Measurements from ENCODE around the gene KCNH8. TPM values are rescaled to one million over a fixed set of nuclear protein-coding genes. Genes with fewer than 3 reads are reported as not detected.
"Not testable (repeated sequence)": the region's sequence is repeated elsewhere in the genome, so short reads cannot be mapped to it uniquely, and the experiment has no call there.

Gene KCNH8
- total RNA-seq, 1 donor from 2014 or later: 1.5 TPM

DNA sequence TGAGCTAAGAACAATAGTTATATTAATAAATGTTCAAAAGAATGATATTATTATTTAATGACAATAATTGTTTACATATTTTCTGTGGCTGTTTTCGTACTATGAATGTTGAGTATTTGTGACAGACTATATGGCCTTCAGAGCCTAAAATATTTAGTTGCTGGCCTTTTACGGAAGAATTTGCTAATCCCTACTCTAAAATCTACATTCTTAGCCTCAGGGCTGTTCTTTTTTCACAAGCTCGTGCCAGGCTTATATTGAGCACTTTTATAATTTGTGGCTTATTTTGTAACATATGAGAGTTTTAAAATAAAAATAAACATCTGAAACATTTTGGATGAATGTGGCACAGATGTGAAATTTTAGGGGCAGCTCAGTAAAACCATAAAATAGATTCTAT is 79.9 kb downstream of the KCNH8 start:
- Mint-ChIP-seq H3K4me3 (no peak overlapping the region), H3K4me1 (peaks cover 17% of the 10 kb centered on the region), H3K9me3 (peaks cover 5% of the 10 kb centered on the region), H3K27ac (no peak overlapping the region), H3K27me3 (no peaks in the 10 kb centered on the region), H3K36me3 (ENCODE audit: low read depth) (peaks cover 4% of the 10 kb centered on the region)
- DNase-seq (no peak), ATAC-seq (ENCODE audit: low read depth) (no peak)
- intact Hi-C loops (cut with micrococcal nuclease): no loop called here
- ChIA-PET CTCF (interaction anchor here (1.7 to 3.1 kb wide), 2 partner anchors 119 to 314 kb away, joined by 5 to 11 read pairs; no protein-coding TSS in a partner anchor), POLR2A (no interaction called here)
- TF ChIP-seq, protein P1, sequence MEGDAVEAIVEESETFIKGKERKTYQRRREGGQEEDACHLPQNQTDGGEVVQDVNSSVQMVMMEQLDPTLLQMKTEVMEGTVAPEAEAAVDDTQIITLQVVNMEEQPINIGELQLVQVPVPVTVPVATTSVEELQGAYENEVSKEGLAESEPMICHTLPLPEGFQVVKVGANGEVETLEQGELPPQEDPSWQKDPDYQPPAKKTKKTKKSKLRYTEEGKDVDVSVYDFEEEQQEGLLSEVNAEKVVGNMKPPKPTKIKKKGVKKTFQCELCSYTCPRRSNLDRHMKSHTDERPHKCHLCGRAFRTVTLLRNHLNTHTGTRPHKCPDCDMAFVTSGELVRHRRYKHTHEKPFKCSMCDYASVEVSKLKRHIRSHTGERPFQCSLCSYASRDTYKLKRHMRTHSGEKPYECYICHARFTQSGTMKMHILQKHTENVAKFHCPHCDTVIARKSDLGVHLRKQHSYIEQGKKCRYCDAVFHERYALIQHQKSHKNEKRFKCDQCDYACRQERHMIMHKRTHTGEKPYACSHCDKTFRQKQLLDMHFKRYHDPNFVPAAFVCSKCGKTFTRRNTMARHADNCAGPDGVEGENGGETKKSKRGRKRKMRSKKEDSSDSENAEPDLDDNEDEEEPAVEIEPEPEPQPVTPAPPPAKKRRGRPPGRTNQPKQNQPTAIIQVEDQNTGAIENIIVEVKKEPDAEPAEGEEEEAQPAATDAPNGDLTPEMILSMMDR (IDR thresholded peaks at IDR 0.05): no peak

DNA sequence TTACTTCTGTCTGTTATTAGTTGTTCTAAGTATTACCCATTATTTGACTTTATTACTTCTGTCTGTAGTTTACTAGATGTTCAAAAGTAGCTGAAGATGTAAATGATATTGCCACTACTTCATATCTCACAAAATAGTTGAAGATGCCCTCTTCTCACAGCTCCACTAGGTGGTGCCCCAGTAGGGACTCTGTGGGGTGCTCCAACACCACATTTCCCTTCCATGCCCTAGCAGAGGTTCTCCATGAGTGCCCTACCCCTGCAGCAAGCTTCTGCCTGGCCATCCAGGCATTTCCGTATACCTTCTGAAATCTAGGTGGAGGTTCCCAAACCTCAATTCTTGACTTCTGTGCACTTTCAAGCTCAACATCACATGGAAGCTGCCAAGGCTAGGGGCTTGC is 80.8 kb downstream of the KCNH8 start:
- intact Hi-C loops (cut with micrococcal nuclease): no loop called here
- H3K4me3 Mint-ChIP-seq: no peak overlapping the region

DNA sequence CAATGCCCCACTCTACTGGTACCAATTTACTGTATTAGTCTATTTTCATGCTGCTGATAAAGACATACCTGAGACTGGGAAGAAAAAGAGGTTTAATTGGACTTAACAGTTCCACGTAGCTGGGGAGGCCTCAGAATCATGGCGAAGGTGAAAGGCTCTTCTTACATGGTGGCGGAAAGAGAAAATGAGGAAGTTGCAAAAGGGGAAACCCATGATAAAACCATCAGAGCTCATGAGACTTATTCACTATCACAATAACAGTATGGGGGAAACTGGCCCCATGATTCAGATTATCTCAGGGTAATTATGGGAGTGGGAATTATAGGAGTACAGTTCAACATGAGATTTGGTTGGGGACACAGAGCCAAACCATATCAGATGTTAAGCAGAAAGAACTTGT is 81.6 kb downstream of the KCNH8 start:
- ChIA-PET CTCF (interaction anchor here (1.0 to 3.1 kb wide), 5 partner anchors 15 to 312 kb away, joined by 3 to 11 read pairs (median 5); no protein-coding TSS in a partner anchor), POLR2A (interaction anchor here (1.2 kb wide), 1 partner anchor 118 kb away, joined by 4 read pairs; no protein-coding TSS in a partner anchor)
- H3K36me3 Mint-ChIP-seq (ENCODE audit: low read depth); H3K9me3 Mint-ChIP-seq; H3K27me3 Mint-ChIP-seq; DNase-seq: not testable (repeated sequence)
- peak; percentile 96 for ATAC-seq (ENCODE audit: low read depth)
- Mint-ChIP-seq H3K4me3 (peak overlapping the region; percentile 71), H3K4me1 (peaks cover 23% of the 10 kb centered on the region), H3K27ac (peak overlapping the region; percentile 93)
- intact Hi-C loops (cut with micrococcal nuclease): loop anchor here (2.0 to 5.0 kb wide), 3 partner anchors 83 to 957 kb away; partner anchors contain the start of gene SGO1

More for the DNA sequence above, 80.8 kb downstream of the KCNH8 start:
- peaks cover 23% of the 10 kb centered on the region for H3K4me1 Mint-ChIP-seq
- peaks cover 5% of the 10 kb centered on the region for H3K9me3 Mint-ChIP-seq
- no peaks in the 10 kb centered on the region for H3K27me3 Mint-ChIP-seq
- peak overlapping the region; percentile 93 for H3K27ac Mint-ChIP-seq
- ATAC-seq (ENCODE audit: low read depth) (no peak), DNase-seq (no peak)
- ChIA-PET CTCF (interaction anchor here (0.9 to 3.1 kb wide), 3 partner anchors 118 to 638 kb away, joined by 3 to 11 read pairs (median 5); no protein-coding TSS in a partner anchor), POLR2A (interaction anchor here (1.2 kb wide), 2 partner anchors 119 to 120 kb away, joined by 4 to 5 read pairs; no protein-coding TSS in a partner anchor)
- TF ChIP-seq, protein P1 (IDR thresholded peaks at IDR 0.05): no peak
- H3K36me3 Mint-ChIP-seq (ENCODE audit: low read depth): peaks cover 4% of the 10 kb centered on the region

DNA sequence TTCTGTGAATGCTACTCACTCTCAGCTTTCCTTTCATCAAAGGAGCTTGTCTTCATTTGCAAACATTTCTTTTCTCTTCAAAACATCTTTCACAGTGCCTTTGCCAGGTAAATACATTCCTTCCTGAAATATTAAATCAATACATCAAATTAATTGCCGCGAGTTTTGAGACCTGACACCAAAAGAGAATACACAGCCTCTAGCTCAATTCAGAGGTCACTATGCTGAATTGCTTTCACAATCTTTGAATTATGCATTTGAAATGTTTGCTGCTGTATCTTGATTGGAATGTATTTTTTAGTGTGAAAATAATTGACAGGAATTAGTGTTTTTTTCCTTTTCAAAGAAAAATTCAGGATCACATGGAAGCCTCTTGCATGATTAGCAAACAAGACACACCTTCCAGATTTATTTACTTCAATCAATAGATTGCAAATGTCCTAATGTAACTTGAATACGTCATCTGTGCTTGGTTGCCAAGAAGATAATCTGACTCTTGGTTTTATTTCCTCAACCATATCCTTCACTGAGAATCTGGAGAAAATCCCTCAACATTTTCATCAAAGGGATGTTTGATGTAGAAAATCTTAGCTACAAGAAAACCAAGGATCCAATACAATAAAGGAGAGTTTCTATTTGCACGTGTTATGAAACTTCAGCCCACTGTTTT is 83.6 kb downstream of the KCNH8 start:
- H3K27me3 Mint-ChIP-seq: no peaks in the 10 kb centered on the region
- intact Hi-C loops (cut with micrococcal nuclease): loop anchor here (2.0 to 5.0 kb wide), 3 partner anchors 85 to 955 kb away; partner anchors contain the start of gene SGO1
- peaks cover 4% of the 10 kb centered on the region for H3K36me3 Mint-ChIP-seq (ENCODE audit: low read depth)
- POLR2A ChIA-PET: no interaction called here
- H3K9me3 Mint-ChIP-seq: peaks cover 5% of the 10 kb centered on the region
- peaks cover 23% of the 10 kb centered on the region for H3K4me1 Mint-ChIP-seq
- DNase-seq: no peak
- H3K4me3 Mint-ChIP-seq: no peak overlapping the region
- TF ChIP-seq, protein P1 (IDR thresholded peaks at IDR 0.05): no peak
- no peak overlapping the region for H3K27ac Mint-ChIP-seq
- CTCF ChIA-PET: interaction anchor here (0.8 kb wide), 1 partner anchor 17 kb away, joined by 3 read pairs; no protein-coding TSS in a partner anchor
- ATAC-seq (ENCODE audit: low read depth): no peak

DNA sequence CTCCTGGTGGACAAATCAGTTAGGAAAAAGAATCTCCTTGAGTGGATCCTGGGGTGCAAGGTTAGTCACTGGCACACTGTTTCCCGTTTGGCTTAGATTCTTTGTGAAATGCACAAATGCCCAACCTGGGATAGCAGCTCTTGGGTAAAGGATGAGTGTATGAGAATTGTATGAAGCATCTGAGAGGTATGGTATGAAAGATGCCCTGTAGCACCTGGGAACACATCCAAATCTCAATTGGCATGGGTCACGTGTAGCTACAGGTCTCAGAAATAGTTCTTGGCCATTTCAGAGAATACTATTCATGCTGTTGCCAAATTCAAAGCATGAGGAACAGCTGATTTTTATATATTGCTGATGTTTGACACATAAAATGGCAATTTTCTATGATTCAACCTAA is 84.3 kb downstream of the KCNH8 start:
- intact Hi-C loops (cut with micrococcal nuclease): loop anchor here (5.0 kb wide), 2 partner anchors 115 to 955 kb away; partner anchors contain the start of gene SGO1
- ChIA-PET POLR2A (no interaction called here), CTCF (interaction anchor here (0.8 kb wide), 1 partner anchor 18 kb away, joined by 3 read pairs; no protein-coding TSS in a partner anchor)
- no peak overlapping the region for H3K27ac Mint-ChIP-seq
- DNase-seq: no peak
- H3K4me3 Mint-ChIP-seq: no peak overlapping the region
- ATAC-seq (ENCODE audit: low read depth): no peak
- H3K36me3 Mint-ChIP-seq (ENCODE audit: low read depth): peaks cover 4% of the 10 kb centered on the region
- H3K9me3 Mint-ChIP-seq: peaks cover 5% of the 10 kb centered on the region
- H3K27me3 Mint-ChIP-seq: no peaks in the 10 kb centered on the region
- TF ChIP-seq, protein P1 (IDR thresholded peaks at IDR 0.05): no peak
- H3K4me1 Mint-ChIP-seq: peaks cover 23% of the 10 kb centered on the region

DNA sequence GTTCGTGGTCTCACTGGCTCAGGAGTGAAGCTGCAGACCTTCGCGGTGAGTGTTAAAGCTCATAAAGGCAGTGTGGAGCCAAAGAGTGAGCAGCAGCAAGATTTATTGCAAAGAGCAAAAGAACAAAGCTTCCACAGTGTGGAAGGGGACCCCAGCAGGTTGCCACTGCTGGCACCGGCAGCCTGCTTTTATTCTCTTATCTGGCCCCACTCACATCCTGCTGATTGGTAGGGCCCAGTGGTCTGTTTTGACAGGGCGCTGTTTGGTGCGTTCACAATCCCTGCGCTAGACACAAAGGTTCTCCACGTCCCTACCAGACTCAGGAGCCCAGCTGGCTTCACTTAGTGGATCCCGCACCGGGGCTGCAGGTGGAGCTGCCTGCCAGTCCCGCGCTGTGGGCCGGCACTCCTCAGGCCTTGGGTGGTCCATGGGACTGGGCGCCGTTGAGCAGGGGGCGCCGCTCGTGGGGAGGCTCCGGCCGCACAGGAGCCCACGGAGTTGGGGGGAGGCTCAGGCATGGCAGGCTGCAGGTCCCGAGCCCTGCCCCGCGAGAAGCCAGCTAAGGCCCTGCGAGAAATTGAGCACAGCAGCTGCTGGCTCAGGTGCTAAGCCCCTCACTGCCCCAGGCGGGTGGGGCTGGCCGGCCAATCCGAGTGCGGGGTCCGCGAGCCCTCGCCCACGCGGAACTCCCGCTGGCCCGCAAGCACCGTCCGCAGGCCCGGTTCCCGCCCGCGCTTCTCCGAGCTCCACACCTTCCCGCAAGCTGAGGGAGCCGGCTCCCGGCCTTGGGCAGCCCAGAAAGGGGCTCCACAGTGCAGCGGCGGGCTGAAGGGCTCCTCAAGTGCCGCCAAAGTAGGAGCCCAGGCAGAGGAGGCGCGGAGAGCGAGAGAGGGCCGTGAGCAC is 85.8 kb downstream of the KCNH8 start:
- H3K27ac Mint-ChIP-seq; CTCF ChIA-PET; DNase-seq; POLR2A ChIA-PET; H3K27me3 Mint-ChIP-seq; H3K36me3 Mint-ChIP-seq (ENCODE audit: low read depth); ATAC-seq (ENCODE audit: low read depth); H3K9me3 Mint-ChIP-seq: not testable (repeated sequence)
- peaks cover 17% of the 10 kb centered on the region for H3K4me1 Mint-ChIP-seq
- peak overlapping the region; percentile 1 for H3K4me3 Mint-ChIP-seq
- intact Hi-C loops (cut with micrococcal nuclease): loop anchor here (5.0 kb wide), 2 partner anchors 113 to 953 kb away; partner anchors contain the start of gene SGO1

Measured in activated B cell treated with CpG ODN at 0.5 μM for 24 hours (primary cell).